Myocyte (in vitro differentiated cells): ENCODE measurements around the gene GFRAL. TPM values are rescaled to one million over a fixed set of nuclear protein-coding genes. Genes with fewer than 3 reads are reported as not detected.

Experiments used
- DNase-seq: peaks from one replicate; pipeline ENCODE4 v3.0.0-alpha.2; 2012; ENCODE audit warnings: low read depth
- total RNA-seq: library from RNA; depleted of rRNA; stranded (reverse); fragments of >200 nt; gene quantifications from 2 replicates; pipeline ENCODE4 v1.2.3, GENCODE V29; 2014

Gene GFRAL
- total RNA-seq, 1 donor from 2014 or later: not detected

- DNase-seq: peak; percentile 17
These were observed 106.3 kb downstream of the GFRAL start for GRCh38 chr6:55433446-55434130.

- no peak for DNase-seq
These were observed 109.9 kb downstream of the GFRAL start for GRCh38 chr6:55437141-55437540.

GRCh38 chr6:55438203-55438602 lies 110.9 kb downstream of the GFRAL start:
- DNase-seq: no peak

DNA sequence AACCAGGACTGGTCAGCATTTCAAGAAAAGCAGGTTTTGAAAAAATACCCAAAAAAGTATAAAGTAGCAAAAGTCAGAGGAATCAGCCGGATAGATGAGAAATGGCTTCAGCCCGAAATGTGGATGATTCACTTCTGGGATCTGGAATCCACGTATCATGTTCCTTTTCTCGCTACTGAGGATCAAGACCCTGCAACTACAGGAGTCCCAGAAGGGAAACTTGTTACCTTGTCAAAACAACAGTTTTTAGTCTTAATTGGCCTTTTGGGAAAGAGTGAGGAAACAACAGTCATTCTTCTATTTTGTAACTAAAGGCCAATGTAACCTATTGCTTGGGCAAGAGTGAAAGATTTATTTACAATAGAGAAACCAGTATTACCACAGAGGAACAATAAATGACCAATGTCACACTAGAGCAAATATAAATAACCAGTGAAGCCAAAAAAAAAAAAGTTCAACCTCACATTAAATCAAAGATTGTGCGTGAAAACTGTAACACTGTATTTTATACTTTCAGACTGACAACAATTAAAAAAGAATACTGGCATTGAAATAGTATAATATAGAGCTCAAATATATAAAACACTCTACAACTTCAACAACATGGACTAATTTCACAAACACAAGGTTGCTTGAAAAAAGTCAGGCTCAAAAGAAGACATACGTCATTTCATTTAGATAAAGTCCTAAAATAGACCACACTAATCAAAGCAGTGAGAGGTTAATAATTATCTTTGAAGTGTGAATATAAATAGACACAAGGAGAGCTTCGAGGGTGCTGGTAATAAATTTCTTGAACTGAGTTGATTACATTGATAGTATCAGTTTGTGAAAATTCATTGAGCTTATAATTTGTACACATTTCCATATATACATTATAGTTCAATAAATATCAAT lies 116.2 kb downstream of the GFRAL start:
- no peak for DNase-seq

DNA sequence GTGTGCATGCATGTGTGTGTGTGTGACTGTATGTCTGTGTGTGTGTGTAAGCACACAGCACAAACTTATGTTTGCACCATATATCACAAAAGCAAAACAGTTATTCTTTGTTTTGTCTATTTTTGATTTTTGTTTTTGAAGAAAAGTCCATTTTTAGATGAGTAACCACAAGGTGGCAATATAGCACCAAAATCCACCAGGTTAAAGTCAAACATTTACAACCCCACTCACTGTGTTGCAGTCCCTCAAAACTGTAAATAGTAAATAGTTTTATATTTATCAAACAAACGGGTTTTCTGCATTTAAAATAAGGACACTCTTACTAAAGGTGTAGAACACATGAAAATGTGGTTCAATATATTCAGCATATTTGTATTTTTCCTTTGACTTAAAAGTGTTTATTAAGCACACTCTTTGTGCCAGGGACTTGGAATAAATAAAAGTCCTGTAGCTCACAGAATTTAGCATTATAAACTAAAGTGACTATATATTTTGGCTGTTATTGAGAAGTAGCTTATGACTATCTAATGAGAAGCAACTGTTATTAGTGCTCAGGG lies 118.5 kb downstream of the GFRAL start:
- DNase-seq: peak; percentile 48

- DNase-seq: no peak
These were observed 120.6 kb downstream of the GFRAL start for GRCh38 chr6:55447891-55448290.

- DNase-seq: no peak
These were observed 121.2 kb downstream of the GFRAL start for GRCh38 chr6:55448451-55448850.

DNA sequence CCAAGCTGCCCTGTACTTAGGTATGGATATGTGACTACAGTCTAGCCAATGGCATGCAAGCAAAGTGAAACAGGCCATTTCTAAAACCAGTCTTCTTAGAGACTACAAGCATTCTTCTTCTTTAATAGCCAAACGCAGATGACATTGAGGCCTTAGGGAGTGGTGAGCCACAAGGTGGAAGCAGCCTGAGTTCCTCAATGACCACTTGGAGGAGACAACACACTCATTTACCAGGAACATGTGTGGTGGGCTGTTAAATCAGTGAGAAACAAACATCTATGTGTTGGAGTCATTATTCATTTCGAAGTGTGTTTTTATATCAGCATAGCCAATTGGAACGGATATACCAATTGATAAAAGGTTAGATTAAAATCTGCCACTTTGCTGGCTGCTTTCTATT lies 122.0 kb downstream of the GFRAL start:
- DNase-seq: peak; percentile 37

DNA sequence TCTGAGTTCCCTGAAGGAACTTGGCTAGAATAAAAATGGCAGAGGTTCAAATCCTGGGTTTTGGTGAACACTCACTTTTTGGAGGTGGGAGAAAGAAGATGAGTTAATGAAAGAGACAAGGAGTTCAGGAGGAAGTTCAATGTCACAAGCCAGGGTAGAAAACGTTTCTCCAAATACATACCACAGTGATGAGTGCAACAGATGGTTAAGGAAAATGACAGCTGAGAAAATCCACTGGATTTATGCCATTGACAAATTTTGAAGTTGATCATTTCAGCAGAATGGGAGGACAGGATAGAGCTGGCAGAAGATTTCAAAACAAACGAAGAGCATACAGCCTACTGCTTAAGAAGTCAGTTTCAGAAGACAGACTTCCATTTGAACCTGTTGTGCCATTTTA lies 122.7 kb downstream of the GFRAL start:
- DNase-seq: peak; percentile 73

Other genes with a start within 250 kb of the GFRAL start
- gene HCRTR2, start 153.0 kb upstream of the GFRAL start, total RNA-seq: not detected in 2 replicates